ENCODE data around the gene RYR2. TPM values are rescaled to one million over a fixed set of nuclear protein-coding genes. Genes with fewer than 3 reads are reported as not detected.
A peak's percentile ranks its signal among the peaks of the same experiment; 100 is the strongest.

RYR2 gene
- total and polyA plus RNA-seq, 7 donors: under 0.01 to 22.4 (median 6.1) TPM

DNA sequence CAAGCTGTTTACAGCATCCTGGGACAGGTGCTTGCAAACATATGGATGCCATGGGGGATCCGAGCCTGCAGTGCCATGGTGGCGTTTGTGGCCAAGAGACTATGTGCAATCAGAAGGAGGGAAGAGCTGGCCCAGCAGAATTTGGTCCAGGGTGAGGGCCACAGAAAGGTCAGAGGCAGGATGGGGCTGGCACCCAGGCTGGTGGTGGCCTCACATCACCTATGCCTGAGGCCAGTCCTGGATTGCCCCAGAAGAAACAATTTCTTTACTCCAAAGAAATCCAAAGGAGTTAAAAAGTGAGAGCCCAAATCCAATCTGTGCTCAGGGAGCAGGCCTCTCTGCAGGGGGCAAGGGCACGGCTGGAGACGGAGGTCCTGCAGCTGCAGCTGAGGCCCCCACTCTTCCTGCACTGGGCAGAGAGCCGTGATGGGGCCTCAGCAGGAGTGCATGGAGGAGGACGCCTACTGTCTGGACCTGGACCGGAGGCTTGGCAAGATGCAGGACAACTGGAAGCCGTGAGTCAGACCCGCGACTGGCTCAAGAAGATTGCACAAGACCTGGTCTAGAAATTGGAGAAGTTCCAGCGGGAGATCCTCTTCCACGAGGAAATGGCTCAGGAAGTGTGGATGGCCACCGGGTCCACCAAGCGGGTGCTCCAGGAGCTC is 163.5 kb downstream of the RYR2 start:
- 74 to 79% methylated on average over 14 of the region's 14 CpGs for WGBS, 2 donors

DNA sequence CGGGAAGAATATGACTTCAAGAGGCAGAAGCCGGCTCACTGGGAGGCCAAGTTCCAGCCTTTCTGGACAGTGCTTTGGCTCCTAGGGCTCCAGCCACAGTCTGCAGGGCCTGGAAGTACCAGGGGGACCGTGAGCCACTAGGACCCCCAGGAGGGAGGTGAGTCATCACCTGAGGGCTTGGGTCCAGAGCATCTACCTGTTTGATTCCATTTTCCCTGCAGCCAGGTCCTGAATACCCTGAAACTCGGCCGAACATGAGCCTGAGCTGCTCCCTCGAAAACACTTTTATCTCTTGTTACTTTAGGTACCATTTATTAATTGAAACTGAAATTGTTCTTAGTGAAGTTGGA is 164.1 kb downstream of the RYR2 start:
- intact Hi-C loops (cut with DNase I): no loop called here
- Histone ChIP-seq H3K36me3 (no peaks in the 10 kb centered on the region), H3K27me3 (no peaks in the 10 kb centered on the region), H3K9me3 (no peaks in the 10 kb centered on the region), H3K4me3 (no peak overlapping the region), H3K4me1 (peaks cover 0 to 6% (median 3%) of the 10 kb centered on the region in 4 donors), H3K27ac (no peak overlapping the region)
- no peak for TF ChIP-seq POLR2AphosphoS5 (IDR thresholded peaks at IDR 0.05)
- no peak for TF ChIP-seq EP300 (IDR thresholded peaks at IDR 0.05)
- TF ChIP-seq, protein P1, sequence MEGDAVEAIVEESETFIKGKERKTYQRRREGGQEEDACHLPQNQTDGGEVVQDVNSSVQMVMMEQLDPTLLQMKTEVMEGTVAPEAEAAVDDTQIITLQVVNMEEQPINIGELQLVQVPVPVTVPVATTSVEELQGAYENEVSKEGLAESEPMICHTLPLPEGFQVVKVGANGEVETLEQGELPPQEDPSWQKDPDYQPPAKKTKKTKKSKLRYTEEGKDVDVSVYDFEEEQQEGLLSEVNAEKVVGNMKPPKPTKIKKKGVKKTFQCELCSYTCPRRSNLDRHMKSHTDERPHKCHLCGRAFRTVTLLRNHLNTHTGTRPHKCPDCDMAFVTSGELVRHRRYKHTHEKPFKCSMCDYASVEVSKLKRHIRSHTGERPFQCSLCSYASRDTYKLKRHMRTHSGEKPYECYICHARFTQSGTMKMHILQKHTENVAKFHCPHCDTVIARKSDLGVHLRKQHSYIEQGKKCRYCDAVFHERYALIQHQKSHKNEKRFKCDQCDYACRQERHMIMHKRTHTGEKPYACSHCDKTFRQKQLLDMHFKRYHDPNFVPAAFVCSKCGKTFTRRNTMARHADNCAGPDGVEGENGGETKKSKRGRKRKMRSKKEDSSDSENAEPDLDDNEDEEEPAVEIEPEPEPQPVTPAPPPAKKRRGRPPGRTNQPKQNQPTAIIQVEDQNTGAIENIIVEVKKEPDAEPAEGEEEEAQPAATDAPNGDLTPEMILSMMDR (IDR thresholded peaks at IDR 0.05): no peak
- TF ChIP-seq POLR2A (IDR thresholded peaks at IDR 0.05): no peak
- no peak for DNase-seq
- 75 to 80% methylated on average over 6 of the region's 6 CpGs for WGBS, 2 donors

More for the DNA sequence above, 163.5 kb downstream of the RYR2 start:
- intact Hi-C loops (cut with DNase I): no loop called here
- peaks cover 0 to 1% (median under 1%) of the 10 kb centered on the region in 4 donors for H3K4me1 ChIP-seq
- H3K36me3 ChIP-seq: no peaks in the 10 kb centered on the region
- DNase-seq: peak; percentile 70
- TF ChIP-seq EP300 (IDR thresholded peaks at IDR 0.05) (no peak), POLR2A (IDR thresholded peaks at IDR 0.05) (no peak), POLR2AphosphoS5 (IDR thresholded peaks at IDR 0.05) (no peak)
- TF ChIP-seq, protein P1 (IDR thresholded peaks at IDR 0.05): no peak
- no peaks in the 10 kb centered on the region for H3K27me3 ChIP-seq
- H3K9me3 ChIP-seq: no peaks in the 10 kb centered on the region
- H3K27ac ChIP-seq: no peak overlapping the region
- H3K4me3 ChIP-seq: no peak overlapping the region

DNA sequence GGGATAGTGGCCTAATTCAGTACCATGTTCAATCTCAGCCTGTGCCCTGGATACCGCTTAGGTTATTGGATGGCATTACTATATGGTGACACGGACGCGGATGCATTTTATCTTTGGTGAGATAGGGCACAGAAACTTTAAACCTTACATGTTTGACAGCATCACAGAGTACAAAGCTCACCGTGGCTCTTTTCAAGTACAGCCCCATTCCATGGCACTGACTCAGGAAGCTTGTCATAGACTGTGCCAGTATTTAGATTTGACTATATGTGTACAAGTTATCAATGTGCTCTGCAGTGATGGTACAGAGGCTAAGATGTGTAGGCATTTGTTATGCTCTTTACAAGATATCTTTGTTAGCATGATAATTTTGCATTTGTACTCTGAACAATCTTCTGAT is 169.0 kb downstream of the RYR2 start:
- H3K4me3 ChIP-seq: no peak overlapping the region
- no peaks in the 10 kb centered on the region for H3K36me3 ChIP-seq
- no peaks in the 10 kb centered on the region for H3K27me3 ChIP-seq
- DNase-seq: no peak
- no peak overlapping the region for H3K27ac ChIP-seq
- TF ChIP-seq POLR2A (IDR thresholded peaks at IDR 0.05) (no peak), POLR2AphosphoS5 (IDR thresholded peaks at IDR 0.05) (no peak), EP300 (IDR thresholded peaks at IDR 0.05) (no peak)
- TF ChIP-seq, protein P1 (IDR thresholded peaks at IDR 0.05): no peak
- H3K9me3 ChIP-seq: no peaks in the 10 kb centered on the region
- intact Hi-C loops (cut with DNase I): no loop called here
- peaks cover 0 to 13% (median 3%) of the 10 kb centered on the region in 4 donors for H3K4me1 ChIP-seq
- WGBS, 2 donors: 71 to 86% methylated on average over 5 of the region's 5 CpGs

DNA sequence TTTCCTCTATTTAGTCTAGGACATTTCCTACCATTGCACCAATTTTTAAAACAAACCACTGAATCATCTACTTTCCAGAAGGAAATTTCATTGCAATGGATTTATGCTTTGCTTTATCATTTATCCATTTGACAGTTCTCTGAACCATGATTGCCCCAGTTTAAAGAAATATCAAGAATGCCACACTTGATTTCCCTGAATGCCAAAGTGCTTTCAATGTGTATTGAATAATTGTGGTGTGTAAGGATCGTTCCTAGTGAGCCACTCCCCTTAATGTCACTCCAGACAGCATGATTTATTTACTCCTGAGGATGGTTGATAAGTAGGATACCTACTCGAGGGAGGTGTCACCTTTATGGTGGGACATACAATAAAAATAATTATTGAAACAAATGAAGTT is 169.6 kb downstream of the RYR2 start:
- no peaks in the 10 kb centered on the region for H3K9me3 ChIP-seq
- H3K27me3 ChIP-seq: no peaks in the 10 kb centered on the region
- H3K36me3 ChIP-seq: no peaks in the 10 kb centered on the region
- no peak overlapping the region for H3K27ac ChIP-seq
- no peak overlapping the region for H3K4me3 ChIP-seq
- TF ChIP-seq, protein P1 (IDR thresholded peaks at IDR 0.05): no peak
- no peak for TF ChIP-seq POLR2AphosphoS5 (IDR thresholded peaks at IDR 0.05)
- no peak for TF ChIP-seq EP300 (IDR thresholded peaks at IDR 0.05)
- TF ChIP-seq POLR2A (IDR thresholded peaks at IDR 0.05): no peak
- intact Hi-C loops (cut with DNase I): no loop called here
- WGBS, 2 donors: 2 to 20% methylated on average over 2 of the region's 2 CpGs
- peaks cover 0 to 13% (median 3%) of the 10 kb centered on the region in 4 donors for H3K4me1 ChIP-seq
- no peak for DNase-seq
